Mononuclear cell (primary cell): Measurements from ENCODE around the gene RET. TPM values are rescaled to one million over a fixed set of nuclear protein-coding genes. Genes with fewer than 3 reads are reported as not detected.

Source experiments
- H3K27me3 ChIP-seq: 2 replicates; pipeline ENCODE4 v1.6.0; 2011; ENCODE audit warnings: low read length, control low read depth; ENCODE audit not compliant: insufficient read depth
- H3K4me1 ChIP-seq: 2 replicates; pipeline ENCODE4 v1.5.1; 2011; ENCODE audit warnings: mild to moderate bottlenecking, low read length, control low read depth; ENCODE audit not compliant: insufficient read depth
- H3K4me3 ChIP-seq: 2 replicates; pipeline ENCODE4 v1.5.1; 2011; ENCODE audit warnings: mild to moderate bottlenecking, low read length, moderate library complexity
- H3K9me3 ChIP-seq: 2 replicates; pipeline ENCODE4 v1.5.1; 2011; ENCODE audit warnings: low read depth, mild to moderate bottlenecking, control low read depth, low read length
- total RNA-seq: library from RNA; depleted of rRNA; stranded (reverse); fragments of >200 nt; gene quantifications from one replicate; pipeline ENCODE4 v1.2.3, GENCODE V29; 2012

RET gene
- total RNA-seq: 0.63 TPM

DNA sequence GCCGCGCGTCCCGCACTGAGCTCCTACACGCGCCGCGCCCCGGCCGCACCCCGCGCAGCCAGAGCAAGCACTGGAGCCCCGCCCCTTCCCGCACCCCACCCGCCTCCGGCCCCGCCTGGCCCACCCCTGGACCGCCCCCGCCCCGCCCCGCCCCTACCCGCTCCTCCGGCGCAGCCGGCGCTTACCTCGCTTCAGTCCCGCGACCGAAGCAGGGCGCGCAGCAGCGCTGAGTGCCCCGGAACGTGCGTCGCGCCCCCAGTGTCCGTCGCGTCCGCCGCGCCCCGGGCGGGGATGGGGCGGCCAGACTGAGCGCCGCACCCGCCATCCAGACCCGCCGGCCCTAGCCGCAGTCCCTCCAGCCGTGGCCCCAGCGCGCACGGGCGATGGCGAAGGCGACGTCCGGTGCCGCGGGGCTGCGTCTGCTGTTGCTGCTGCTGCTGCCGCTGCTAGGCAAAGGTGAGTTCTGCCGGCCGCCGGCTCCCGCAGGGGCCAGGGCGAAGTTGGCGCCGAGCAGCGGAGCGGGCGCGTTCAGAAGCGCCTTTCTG is at the start of gene RET:
Gene RET (plus strand): TSS at position 194 of the 545 bp plus-strand sequence. CDS start 190 bp downstream, at position 384.
- no peaks in the 10 kb centered on the region for H3K9me3 ChIP-seq
- peaks cover 27% of the 10 kb centered on the region for H3K27me3 ChIP-seq
- H3K4me3 ChIP-seq: no peak within 1 kb of the TSS
- peaks cover 3% of the 10 kb centered on the region for H3K4me1 ChIP-seq

DNA sequence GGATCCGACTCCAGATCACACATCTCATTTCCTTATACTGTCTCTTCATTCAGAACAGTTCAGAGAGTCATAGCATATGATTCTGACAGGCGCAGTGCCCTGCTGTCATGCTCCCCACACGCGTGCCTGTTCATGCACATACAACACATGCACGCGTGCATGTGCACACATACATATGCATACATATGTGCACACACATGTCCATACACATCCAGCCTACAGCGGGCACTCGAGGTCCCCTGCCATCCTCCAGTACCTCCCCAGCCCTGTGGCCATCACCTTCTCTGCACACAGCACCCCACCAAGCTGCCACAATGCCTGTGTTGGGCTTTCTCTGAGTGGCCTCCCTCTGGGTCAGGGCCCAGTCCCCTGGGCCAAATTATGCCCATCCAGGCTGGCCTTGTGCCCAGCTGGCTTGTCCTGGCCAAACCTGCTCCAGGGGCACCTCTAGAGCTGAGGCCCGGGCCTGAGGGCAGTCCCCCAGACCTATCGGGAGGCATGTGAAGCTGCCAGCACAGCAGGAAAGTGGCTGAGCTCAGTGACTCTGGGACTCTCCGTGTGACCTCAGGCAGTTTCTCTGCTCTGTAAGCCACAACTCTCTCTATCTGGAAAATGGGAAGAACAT is 49.4 kb upstream of the RET start:
- Histone ChIP-seq H3K27me3 (no peaks in the 10 kb centered on the region), H3K4me1 (no peaks in the 10 kb centered on the region), H3K9me3 (peaks cover 6% of the 10 kb centered on the region), H3K4me3 (no peak overlapping the region)

DNA sequence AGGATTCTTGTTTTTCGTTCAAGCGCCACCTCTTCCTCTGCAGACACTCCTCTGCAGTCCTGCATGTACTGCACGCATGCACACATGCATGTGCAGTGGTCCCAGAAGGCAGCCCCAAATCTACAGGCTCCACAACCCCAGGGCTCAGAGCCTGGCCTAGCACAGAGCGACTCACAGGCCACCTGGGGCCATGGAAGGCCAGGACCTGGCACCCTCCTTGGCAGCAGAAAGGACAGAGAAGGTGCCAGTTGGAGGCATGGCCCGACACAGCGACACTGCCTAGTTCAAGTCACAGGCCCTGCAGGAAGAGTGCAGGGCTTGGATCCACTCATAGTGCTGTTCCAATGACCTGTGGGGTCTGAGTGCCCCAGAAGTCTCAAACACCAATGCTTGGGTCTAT is 48.7 kb upstream of the RET start:
- Histone ChIP-seq H3K27me3 (no peaks in the 10 kb centered on the region), H3K9me3 (peaks cover 12% of the 10 kb centered on the region), H3K4me3 (no peak overlapping the region), H3K4me1 (no peaks in the 10 kb centered on the region)

DNA sequence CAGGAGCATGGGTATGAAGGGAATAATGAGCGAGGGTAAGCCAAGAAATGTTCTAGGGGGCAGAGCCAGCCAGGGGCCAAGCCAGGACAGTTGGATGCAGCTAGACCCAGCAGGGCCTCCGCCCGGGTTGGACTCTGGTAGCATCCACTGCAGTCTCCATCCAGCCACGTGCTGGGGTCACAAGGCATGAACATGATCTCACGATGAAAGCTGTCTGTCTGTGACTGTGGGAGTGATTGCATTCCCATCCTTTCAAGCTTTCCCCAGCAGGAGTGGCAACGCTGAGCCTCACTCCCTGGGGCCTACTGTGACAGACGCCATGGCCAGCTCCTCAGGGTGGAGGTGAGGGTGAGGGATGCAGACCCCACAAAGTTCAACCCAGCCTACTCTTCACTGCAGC is 47.8 kb upstream of the RET start:
- H3K27me3 ChIP-seq: no peaks in the 10 kb centered on the region
- no peaks in the 10 kb centered on the region for H3K4me1 ChIP-seq
- no peak overlapping the region for H3K4me3 ChIP-seq
- peaks cover 14% of the 10 kb centered on the region for H3K9me3 ChIP-seq

DNA sequence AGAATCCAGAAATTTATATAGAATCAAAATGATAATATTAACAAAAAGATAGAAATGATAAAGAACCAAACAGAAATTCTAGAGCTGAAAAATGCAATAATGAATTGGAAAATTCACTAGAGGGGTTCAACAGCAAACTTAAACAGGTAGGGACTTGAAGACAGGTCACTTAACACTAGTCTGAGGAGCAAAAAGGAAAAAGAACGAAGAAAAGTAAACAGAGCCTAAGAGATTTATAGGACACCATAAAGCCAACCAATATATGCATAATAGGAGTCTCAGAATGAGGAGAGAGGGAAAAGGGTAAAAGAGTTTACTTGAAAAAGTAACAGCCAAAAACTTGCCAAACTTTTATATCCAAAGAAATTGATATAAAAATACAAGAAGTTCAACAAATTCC is 44.3 kb upstream of the RET start:
- H3K4me3 ChIP-seq: no peak overlapping the region
- peaks cover 14% of the 10 kb centered on the region for H3K9me3 ChIP-seq
- H3K27me3 ChIP-seq: no peaks in the 10 kb centered on the region
- no peaks in the 10 kb centered on the region for H3K4me1 ChIP-seq

DNA sequence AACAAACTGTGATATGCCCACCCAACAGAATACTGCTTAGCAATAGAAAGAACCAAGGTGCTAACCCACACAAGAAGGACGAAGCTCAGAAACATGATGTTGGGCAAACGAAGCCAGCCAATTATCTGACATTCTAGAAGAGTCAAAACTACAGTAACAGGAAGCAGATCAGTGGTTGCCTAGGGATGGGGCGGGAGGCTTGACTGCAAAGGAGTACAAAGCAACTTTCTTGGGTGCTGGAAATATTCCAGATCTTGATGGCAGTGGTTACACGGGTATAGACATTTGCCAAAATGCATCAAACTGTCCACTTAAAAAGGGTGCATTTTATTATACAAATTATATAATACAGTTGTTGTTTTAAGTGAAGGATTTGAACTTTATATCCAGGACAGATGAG is 41.1 kb upstream of the RET start:
- peaks cover 14% of the 10 kb centered on the region for H3K9me3 ChIP-seq
- no peaks in the 10 kb centered on the region for H3K4me1 ChIP-seq
- H3K27me3 ChIP-seq: no peaks in the 10 kb centered on the region
- H3K4me3 ChIP-seq: no peak overlapping the region

DNA sequence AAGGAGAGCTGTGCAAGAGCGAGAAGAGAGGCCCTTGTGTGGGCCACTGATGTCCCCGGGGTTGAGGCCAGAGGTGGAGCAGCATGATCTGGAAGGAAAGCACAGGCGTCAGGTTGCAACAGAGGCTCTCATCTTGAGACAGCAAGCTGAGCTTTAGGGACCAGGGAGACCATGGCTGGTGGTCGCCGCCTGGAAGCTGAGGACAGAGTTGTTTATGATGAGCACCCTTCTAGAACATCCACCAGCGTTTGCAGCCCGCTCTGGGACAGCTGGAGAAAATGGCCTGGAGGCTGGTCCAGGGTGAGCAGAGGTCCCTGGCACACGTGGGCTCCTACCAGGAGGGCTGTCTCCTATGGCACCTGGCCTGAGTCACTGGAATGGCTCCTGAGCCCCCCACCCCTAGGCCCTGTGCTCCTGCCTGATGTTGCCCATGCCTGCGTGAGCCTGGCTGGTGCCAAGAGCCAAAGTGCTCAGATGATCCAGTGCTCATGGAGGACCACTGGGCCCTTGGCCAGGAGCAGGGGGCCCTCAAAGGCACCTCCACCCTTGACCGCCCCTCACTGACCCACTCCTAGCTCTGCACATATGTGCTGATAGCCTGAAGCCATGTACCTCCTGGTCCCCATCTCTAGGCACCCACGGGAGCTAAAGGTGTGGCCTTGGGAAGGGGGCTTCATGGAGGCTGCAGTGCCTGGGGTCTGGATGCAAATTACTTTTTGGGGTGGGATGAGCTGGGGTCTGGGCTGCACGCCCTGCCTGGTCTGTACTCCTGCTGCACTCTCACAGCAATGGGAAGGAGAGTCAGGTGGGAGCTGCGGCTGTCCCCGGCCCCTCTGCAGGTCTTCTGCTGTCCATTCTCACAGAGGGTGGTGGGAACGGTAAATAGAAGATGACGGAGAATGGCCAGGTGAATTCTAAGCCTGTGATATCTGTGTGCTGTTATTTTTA is 40.1 kb upstream of the RET start:
- H3K27me3 ChIP-seq: no peaks in the 10 kb centered on the region
- no peak overlapping the region for H3K4me3 ChIP-seq
- H3K9me3 ChIP-seq: peaks cover 14% of the 10 kb centered on the region
- H3K4me1 ChIP-seq: no peaks in the 10 kb centered on the region

DNA sequence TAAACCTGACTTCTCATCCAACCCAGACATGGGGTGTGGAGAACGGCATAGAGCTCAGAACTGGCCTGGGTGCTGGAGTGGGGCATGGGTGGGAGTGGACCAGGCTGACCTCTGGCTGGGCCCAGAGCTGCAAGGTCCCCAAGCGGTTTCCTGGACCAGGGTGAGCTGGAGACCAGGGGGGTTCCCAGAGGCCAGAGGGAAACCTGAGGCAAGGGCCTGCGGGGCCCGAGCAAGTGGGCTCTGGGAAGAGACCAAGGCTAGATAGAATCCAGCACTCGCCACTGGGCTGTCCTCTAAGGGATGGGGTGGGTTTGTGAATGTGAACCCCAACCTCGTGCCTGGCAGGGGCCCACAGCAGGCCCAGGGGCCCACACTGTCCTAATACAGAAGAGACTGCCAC is 39.4 kb upstream of the RET start:
- Histone ChIP-seq H3K4me1 (no peaks in the 10 kb centered on the region), H3K4me3 (no peak overlapping the region), H3K27me3 (no peaks in the 10 kb centered on the region), H3K9me3 (peaks cover 9% of the 10 kb centered on the region)

DNA sequence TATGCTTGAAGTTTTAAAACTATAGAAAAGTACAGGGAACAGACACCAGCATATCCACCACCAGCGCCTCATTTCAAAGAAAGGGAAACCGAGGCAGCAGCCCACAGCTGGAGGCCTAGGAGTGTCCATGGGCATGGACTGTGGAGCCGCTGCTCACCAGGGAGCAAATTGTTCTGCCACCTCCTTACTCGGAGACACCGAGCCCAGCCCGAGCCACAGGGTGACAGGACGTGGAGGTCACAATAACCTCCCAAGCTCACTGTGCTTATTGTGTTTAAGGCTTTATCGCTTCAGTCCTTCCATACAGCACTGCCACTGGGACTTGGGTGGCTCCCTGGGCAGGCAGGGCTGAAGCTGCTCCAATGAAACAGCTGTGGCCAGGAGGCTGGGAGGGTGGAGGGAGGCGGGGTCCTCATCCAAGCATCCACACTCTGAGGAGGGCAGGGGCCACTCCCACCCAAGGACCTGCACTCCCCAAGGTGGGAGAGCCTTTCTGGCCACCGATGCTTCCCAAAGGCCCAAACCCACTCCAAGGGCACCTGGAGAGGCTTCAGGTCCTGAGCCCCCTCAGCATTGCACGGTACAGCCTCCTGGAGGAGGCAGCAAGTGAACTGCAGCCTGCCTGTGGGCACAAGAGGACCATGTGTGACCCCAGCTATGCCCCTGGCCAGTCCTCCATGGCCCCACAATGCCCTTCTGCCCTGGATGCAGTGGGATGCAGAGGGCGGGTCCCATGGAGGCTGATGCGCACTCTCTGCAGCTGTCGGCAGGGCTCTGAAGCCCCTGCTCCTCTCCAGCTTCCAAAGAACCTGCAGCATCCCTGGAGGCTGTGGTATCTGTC is 38.7 kb upstream of the RET start:
- Histone ChIP-seq H3K4me1 (no peaks in the 10 kb centered on the region), H3K9me3 (peaks cover 1% of the 10 kb centered on the region), H3K4me3 (no peak overlapping the region), H3K27me3 (no peaks in the 10 kb centered on the region)

DNA sequence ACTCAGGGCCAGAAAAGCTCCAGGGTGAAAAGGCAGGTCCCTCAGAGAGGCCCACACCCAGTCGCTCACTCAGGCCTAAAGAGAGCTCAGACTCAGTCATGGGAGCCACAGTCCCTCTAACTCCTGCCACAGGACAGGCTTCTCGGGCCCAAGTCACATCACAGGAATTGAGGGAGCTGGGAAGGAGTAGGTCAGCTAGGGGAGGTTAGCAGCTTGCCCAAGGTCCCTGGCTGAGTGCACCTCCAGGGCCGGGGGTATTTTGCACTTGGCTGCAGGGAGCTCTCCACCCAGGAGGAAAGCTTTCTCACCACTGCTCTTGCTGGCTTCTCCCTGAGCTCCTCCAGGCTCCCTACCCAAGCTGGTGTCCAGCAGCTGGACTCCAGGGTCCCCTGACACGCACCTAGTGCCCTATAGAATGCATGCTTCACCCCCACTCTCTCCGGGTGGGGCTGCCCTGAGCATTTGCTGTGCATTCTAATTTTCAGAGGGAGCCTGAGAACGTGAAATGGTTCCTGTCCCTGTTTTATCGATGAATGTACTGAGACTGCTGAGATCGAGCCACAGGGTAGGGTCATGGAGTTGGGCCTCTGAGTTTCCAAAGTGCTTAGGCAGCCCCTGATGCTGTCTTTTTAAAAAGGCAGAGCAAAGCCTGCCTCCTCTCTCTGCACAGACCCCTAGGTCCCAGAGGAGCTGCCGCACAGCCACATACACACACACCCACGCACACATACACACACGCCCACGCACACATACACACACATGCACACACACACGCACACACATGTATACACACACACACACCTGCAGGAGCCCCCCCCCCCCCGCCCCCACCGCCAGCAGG is 37.9 kb upstream of the RET start:
- H3K9me3 ChIP-seq: no peaks in the 10 kb centered on the region
- H3K27me3 ChIP-seq: no peaks in the 10 kb centered on the region
- no peak overlapping the region for H3K4me3 ChIP-seq
- no peaks in the 10 kb centered on the region for H3K4me1 ChIP-seq

DNA sequence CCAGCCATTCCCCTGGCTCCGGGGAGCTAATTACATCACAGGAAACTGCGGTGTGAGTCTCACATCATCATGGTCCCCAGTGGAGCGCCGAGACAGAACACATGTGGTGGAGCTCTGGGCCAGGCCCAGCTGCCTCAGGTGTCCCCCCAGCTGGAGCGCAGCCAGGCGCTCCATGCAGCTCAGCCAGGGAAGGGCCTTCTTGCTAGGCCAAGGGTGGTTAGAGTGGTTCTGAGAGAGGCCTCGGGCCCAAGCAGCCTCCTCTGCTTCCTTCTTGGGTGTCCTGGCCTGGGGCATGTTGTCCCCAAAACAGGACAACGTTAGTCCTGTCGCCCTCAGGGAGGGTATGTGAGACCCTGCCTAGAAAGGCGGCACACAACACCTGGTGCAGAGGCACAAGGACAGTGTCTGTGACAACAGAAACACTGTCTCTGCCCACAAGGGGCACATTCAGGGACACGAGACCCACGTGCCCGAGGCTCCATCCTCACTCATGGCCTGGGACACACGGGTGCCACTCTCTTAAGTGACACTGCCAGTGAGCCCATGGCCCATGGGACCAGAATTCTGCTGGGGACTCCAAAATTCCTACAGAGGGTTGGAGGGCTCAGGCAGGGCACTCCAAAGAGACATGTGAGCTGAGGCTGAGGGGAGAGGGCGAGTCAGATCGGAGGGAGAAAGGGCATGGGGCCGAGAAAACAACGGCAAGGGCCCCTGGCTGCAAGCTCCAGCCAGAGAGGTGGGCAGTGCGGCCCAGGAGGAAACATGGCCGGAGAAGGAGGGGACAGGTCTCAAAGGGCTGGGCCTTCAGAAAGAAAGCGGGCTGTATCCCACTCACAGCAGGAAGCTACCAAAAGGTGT is 37.0 kb upstream of the RET start:
- no peaks in the 10 kb centered on the region for H3K9me3 ChIP-seq
- no peak overlapping the region for H3K4me3 ChIP-seq
- H3K4me1 ChIP-seq: no peaks in the 10 kb centered on the region
- H3K27me3 ChIP-seq: no peaks in the 10 kb centered on the region

DNA sequence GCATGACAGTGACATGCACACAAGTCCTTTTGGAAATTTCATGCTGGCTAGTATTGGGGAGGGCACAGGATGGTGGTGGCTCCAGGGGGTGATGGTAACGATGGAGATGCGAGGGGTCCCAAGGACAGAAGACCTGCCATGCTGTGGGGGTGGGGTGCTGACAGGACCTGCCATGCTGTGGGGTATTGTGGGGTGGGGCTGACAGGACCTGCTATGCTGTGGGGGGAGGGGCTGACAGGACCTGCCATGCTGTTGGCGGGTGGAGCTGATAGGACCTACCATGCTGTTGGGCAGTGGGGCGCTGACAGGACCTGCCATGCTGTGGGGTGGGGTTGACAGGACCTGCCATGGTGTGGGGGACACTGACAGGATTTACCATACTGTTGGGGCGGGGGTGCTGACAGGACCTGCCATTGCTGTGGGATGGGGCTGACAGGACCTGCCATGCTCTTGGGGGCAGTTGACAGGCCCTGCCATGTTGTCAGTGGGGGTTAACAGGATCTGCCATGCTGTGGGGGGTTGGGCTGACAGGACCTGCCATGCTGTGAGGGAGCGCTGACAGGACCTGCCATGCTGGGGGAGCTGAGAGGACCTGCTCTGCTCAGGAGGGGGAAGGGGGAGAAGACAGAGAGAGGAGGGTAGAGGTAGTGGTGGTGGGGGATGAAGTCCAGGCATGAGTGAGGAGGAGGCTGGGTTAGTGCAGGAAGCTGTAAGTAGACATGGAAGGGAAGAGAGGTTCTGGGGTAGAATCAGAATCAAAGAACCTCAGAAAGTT is 36.2 kb upstream of the RET start:
- Histone ChIP-seq H3K4me1 (no peaks in the 10 kb centered on the region), H3K4me3 (no peak overlapping the region), H3K27me3 (no peaks in the 10 kb centered on the region), H3K9me3 (no peaks in the 10 kb centered on the region)
